ENCODE data around the gene KLHL7.

- TF ChIP-seq EZH2 (IDR thresholded peaks at IDR 0.05; ENCODE audit: insufficient read depth, poor library complexity, severe bottlenecking), result no peak
- no peak for TF ChIP-seq EZH2phosphoT487 (IDR thresholded peaks at IDR 0.05; ENCODE audit: insufficient read depth, low read depth)
Observed at GRCh38 chr7:23220690-23221305, 115.2 kb downstream of the KLHL7 start.
